Transverse colon (tissue), 4 donors: ENCODE data around the gene PRKAR1B. TPM values are rescaled to one million over a fixed set of nuclear protein-coding genes. Genes with fewer than 3 reads are reported as not detected.
A peak's percentile ranks its signal among the peaks of the same experiment; 100 is the strongest.

Source experiments
- DNase-seq: peaks from one replicate; pipeline ENCODE4 v3.0.0-alpha.2; 2019
- H3K27ac ChIP-seq, 4 donors: fragments of 200-600 bp; sonication (generic); 2 replicates each; pipeline ENCODE4 v1.5.1; 2016 to 2018; ENCODE audit warnings: inconsistent platforms in 4 of 4
- H3K27me3 ChIP-seq: fragments of 200-600 bp; sonication (generic); 2 replicates; pipeline ENCODE4 v1.5.1; 2017; ENCODE audit warnings: inconsistent platforms
- H3K36me3 ChIP-seq, 4 donors: fragments of 200-600 bp; sonication (generic); 2 replicates each; pipeline ENCODE4 v1.5.1; 2017 to 2019; ENCODE audit warnings: inconsistent platforms in 4 of 4
- H3K4me1 ChIP-seq, 4 donors: fragments of 200-600 bp; sonication (generic); 2 replicates each; pipeline ENCODE4 v1.5.1; 2017 to 2020; ENCODE audit warnings: inconsistent platforms in 4 of 4
- H3K4me3 ChIP-seq, 4 donors: fragments of 200-600 bp; sonication (generic); 1 replicate in 1 of 4; 2 replicates in 3 of 4; pipeline versions ENCODE4 v1.5.1 to v1.6.1; 2017 to 2019; ENCODE audit warnings: inconsistent platforms in 4 of 4
- H3K9me3 ChIP-seq, 2 donors: fragments of 200-600 bp; sonication (generic); 2 replicates each; pipeline ENCODE4 v1.5.1; 2017 to 2019; ENCODE audit warnings: inconsistent platforms in 2 of 2
- EP300 ChIP-seq: sonication (generic); formaldehyde crosslinking; IDR thresholded peaks from one replicate; pipeline ENCODE4 v1.6.1; 2017; ENCODE audit warnings: antibody characterized with exemption, low read depth
- POLR2A ChIP-seq: fragments of 450-650 bp; IDR thresholded peaks from one replicate; pipeline ENCODE4 v1.6.1; 2016; ENCODE audit warnings: antibody characterized with exemption, mild to moderate bottlenecking, moderate library complexity
- POLR2AphosphoS5 ChIP-seq, 3 donors: sonication (generic); formaldehyde crosslinking; IDR thresholded peaks; one replicate each; pipeline ENCODE4 v1.6.1; 2016; ENCODE audit warnings: antibody characterized with exemption in 3 of 3
- WGBS, 2 donors: methylation state at CpG; one replicate each; pipeline ENCODE4 v1.1.5; 2018; ENCODE audit warnings: low coverage in 1 of 2; 5-methylcytosine and 5-hydroxymethylcytosine counted together
- in situ Hi-C, 4 donors: fragments of 200-750 bp; cut with MboI; loops; one replicate each; pipeline versions ENCODE4 v1.15.0 to v1.15.1; 2017; ENCODE audit warnings: low sequenced_read_pairs in 3 of 4, low pct_ligation_motif_present in 1 of 4, low pct_unique_long_range_greater_than_20kb in 1 of 4
- intact Hi-C: fragments of 100-400 bp; cut with DNase I; formaldehyde crosslinking; loops from one replicate; pipeline ENCODE4 v1.15.1; 2023; ENCODE audit warnings: low total_unique reads
- total RNA-seq, 4 donors: library from RNA; depleted of rRNA; stranded (reverse); fragments of >200 nt; gene quantifications; one replicate each; pipeline ENCODE4 v1.1.0, GENCODE V29; 2016
- TF ChIP-seq, protein P1 (sequence below), 5 experiments: fragments of 200-600 bp in 3 of 5; fragments of 450-650 bp in 2 of 5; sonication (generic) in 3 of 5; IDR thresholded peaks; 1 replicate in 2 of 5; 2 replicates in 3 of 5; pipeline ENCODE4 v1.5.1; 2016 to 2017; ENCODE audit warnings: antibody characterized with exemption in 5 of 5, inconsistent platforms in 3 of 5, mild to moderate bottlenecking in 2 of 5, moderate library complexity in 1 of 5

The PRKAR1B gene
- total RNA-seq, 4 donors from 2014 or later = 15.7 to 53.9 (median 16.9) TPM

DNA sequence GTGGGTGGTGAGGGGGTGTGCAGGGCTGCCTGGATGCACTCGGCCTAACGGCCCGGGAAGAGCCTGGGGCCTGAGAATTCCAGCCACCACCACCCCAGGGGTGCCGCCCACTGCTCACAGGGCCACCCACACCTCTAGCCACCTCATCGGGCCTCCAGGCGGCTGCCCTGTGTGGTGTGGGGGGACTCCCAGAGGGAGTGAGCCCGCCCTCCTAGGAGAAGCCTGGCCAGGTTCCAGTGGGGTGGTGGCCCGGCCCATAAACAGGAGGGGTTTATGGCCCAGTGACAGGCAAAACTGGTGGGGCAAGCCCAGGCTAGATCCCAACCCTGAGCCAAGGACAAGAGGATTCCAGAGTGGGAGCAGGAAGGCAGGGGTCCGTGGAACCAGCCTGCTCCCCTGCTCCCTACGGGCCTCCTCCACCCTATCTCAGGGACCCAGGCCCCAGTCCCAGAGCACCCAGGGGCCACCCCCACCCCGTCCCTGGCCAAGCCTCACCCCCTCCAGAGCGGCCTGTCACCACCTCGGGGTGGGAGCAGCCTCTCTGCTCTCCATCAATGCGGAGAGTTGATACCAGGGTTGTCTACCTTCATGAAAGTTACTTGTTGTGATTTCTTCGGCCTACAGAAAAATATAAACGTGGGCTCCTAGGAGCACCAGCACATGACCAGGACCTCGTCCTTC lies 187.2 kb downstream of the PRKAR1B start:
- intact Hi-C loops = no loop called here
- H3K27ac ChIP-seq = peak overlapping the region; percentile 79 to 91 (median 86)
- peak; percentile 94 for DNase-seq
- no peak overlapping the region for H3K4me3 ChIP-seq
- no peaks in the 10 kb centered on the region for H3K36me3 ChIP-seq
- peaks cover 17 to 28% (median 24%) of the 10 kb centered on the region in 4 donors for H3K4me1 ChIP-seq
- H3K27me3 ChIP-seq = no peaks in the 10 kb centered on the region
- TF ChIP-seq POLR2AphosphoS5 (IDR thresholded peaks at IDR 0.05) = peak in 2 of 3 donors; percentile 65 to 77
- TF ChIP-seq POLR2A = peak; percentile 22
- TF ChIP-seq, protein P1, sequence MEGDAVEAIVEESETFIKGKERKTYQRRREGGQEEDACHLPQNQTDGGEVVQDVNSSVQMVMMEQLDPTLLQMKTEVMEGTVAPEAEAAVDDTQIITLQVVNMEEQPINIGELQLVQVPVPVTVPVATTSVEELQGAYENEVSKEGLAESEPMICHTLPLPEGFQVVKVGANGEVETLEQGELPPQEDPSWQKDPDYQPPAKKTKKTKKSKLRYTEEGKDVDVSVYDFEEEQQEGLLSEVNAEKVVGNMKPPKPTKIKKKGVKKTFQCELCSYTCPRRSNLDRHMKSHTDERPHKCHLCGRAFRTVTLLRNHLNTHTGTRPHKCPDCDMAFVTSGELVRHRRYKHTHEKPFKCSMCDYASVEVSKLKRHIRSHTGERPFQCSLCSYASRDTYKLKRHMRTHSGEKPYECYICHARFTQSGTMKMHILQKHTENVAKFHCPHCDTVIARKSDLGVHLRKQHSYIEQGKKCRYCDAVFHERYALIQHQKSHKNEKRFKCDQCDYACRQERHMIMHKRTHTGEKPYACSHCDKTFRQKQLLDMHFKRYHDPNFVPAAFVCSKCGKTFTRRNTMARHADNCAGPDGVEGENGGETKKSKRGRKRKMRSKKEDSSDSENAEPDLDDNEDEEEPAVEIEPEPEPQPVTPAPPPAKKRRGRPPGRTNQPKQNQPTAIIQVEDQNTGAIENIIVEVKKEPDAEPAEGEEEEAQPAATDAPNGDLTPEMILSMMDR (IDR thresholded peaks at IDR 0.05) = peak in 1 of 5 experiments; percentile 14
- peak; percentile 63 for TF ChIP-seq EP300
- in situ Hi-C loops = no loop called here
- WGBS, 2 donors = 46% methylated on average over 17 of the region's 17 CpGs; no CpG with 5 or more reads in 1 of the 2 donors
- no peaks in the 10 kb centered on the region for H3K9me3 ChIP-seq

DNA sequence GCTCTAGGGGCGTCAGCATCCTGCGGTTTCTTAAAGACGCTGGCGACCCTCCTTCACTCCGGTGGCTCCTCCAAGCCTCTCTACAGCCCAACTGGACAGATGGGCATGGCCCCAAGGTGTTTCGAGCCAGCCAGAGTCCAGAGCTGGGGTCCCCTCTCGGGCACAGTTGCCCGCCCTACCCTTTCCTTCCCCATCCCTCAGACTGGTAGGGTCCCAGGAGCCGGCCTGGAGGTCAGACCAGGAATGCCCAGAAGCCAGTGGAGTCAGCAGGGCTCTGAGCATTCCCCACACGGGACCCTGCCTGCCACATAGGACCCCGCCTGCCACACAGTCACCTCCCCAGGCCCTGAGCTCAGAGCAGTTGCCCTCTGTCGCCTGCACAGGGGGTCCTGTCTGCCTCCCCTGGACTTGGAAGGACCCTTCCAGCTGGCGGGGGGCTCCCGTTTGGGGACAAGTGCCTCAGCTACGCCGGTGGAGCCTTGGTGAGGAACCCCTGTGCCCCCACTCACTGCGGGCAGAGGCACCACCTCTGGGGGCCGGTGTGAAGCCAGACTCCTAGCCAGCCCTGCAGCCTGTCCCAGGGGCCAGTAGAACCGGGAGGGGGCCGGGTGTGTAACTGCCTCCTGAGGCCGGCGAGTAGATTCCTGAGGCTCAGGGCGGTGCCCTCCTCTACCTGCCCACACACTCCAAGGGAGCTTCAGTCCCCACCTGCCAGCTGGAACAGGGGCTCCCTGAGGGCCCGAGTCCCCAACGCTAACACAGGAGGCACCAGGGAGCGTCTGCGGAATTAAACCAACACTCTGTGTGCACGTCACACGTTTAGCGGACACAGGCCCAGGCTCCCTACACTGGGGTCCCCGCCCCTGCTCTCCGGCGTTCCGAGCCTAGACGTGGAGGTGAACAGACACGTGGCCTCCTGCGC lies 188.1 kb downstream of the PRKAR1B start:
- Histone ChIP-seq H3K27me3 (no peaks in the 10 kb centered on the region), H3K4me3 (peak overlapping the region in 1 of 4 donors; percentile 11), H3K27ac (peak overlapping the region; percentile 79 to 91 (median 86)), H3K9me3 (no peaks in the 10 kb centered on the region), H3K36me3 (no peaks in the 10 kb centered on the region), H3K4me1 (peaks cover 17 to 28% (median 24%) of the 10 kb centered on the region in 4 donors)
- in situ Hi-C loops (no loop called here), intact Hi-C loops (no loop called here)
- peak; percentile 65 for DNase-seq
- 60% methylated on average over 31 of the region's 37 CpGs; no CpG with 5 or more reads in 1 of the 2 donors for WGBS, 2 donors
- TF ChIP-seq EP300 (no peak), POLR2A (peak; percentile 21)

DNA sequence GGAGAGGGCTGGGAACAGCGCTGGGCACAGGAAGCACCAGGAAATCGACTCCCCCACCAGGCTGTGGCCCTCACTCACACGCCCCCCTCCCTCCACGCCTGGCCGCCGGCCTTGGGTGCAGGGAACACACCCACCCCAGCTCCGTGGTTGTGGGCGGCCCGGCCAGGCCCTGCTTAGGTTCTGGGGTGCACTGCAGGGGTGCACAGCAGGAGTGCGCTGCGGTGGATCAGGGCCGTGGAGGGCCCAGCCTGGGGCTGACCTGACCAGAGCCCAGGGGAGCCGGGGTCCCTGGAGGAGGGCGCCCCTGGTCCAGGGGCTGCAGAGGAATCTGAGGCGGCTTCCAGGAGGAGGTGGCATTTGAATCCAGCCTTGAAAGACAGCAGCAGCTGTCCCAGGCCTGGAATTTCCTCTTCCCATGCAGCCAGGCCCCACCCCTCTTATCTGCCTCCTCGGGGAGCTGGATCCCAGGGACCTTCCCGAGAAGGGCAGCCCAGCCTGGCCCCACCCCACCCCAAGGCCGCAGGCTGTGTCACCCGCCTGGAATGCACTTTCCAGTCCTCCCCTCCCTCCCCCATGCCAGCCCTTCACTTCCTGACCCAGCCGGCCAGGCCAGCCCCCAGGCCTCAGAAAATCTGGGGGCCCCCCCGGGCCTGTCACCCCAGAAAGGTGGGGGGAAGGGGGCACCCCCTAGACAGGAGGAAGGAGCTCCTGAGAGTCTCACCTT lies 189.0 kb downstream of the PRKAR1B start:
- in situ Hi-C loops = no loop called here
- Histone ChIP-seq H3K9me3 (no peaks in the 10 kb centered on the region), H3K4me1 (peaks cover 17 to 28% (median 24%) of the 10 kb centered on the region in 4 donors), H3K36me3 (no peaks in the 10 kb centered on the region), H3K27me3 (no peaks in the 10 kb centered on the region), H3K27ac (peak overlapping the region; percentile 79 to 91 (median 86)), H3K4me3 (no peak overlapping the region)
- peak in 1 of 3 donors; percentile 50 for TF ChIP-seq POLR2AphosphoS5 (IDR thresholded peaks at IDR 0.05)
- TF ChIP-seq, protein P1 (IDR thresholded peaks at IDR 0.05) = no peak
- TF ChIP-seq EP300 = peak; percentile 64
- peak; percentile 20 for TF ChIP-seq POLR2A
- WGBS, 2 donors = 39% methylated on average over 19 of the region's 21 CpGs; no CpG with 5 or more reads in 1 of the 2 donors
- intact Hi-C loops = no loop called here
- DNase-seq = peak; percentile 93

DNA sequence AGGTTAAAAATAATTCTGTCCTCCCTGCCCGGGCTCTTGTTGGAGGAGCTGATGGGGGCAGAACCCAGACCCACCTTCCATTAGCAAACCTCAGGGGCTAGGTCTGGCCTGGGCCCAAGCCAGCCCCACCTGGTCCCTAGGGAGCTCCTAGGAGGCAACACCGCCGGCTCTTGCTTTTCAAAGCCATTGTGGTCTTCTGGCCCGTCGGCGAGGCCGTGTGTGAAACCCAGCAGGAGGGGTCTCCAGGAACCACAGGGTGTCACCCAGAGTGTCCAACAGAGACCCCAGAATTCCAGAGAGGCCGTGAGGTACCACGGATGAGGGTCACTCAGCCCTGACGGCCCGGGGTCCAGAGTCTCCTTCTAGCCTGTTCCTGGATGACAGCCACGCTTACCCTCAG lies 190.8 kb downstream of the PRKAR1B start:
- intact Hi-C loops (no loop called here), in situ Hi-C loops (no loop called here)
- Histone ChIP-seq H3K27ac (no peak overlapping the region), H3K4me1 (peaks cover 17 to 28% (median 24%) of the 10 kb centered on the region in 4 donors), H3K27me3 (peaks cover 6% of the 10 kb centered on the region), H3K9me3 (no peaks in the 10 kb centered on the region), H3K4me3 (no peak overlapping the region), H3K36me3 (no peaks in the 10 kb centered on the region)
- TF ChIP-seq EP300 (no peak), POLR2A (no peak), POLR2AphosphoS5 (IDR thresholded peaks at IDR 0.05) (no peak)
- TF ChIP-seq, protein P1 (IDR thresholded peaks at IDR 0.05) = no peak
- WGBS, 2 donors = 94% methylated on average over 12 of the region's 12 CpGs; no CpG with 5 or more reads in 1 of the 2 donors
- DNase-seq = no peak
